Measurements from ENCODE around the gene UBE2J2.
A peak's percentile ranks its signal among the peaks of the same experiment; 100 is the strongest.

Gene UBE2J2

GRCh38 chr1:1223891-1224290 is 49.8 kb downstream of the UBE2J2 start:
- no peak for DNase-seq

GRCh38 chr1:1223321-1223720 is 50.3 kb downstream of the UBE2J2 start:
- no peak for DNase-seq

GRCh38 chr1:1222575-1223225 is 51.0 kb downstream of the UBE2J2 start:
- no peak for DNase-seq

GRCh38 chr1:1221887-1222574 is 51.6 kb downstream of the UBE2J2 start:
- DNase-seq = no peak

- DNase-seq = no peak
Measured at GRCh38 chr1:1220197-1220596, 53.5 kb downstream of the UBE2J2 start.

- DNase-seq = peak; percentile 62
Measured at GRCh38 chr1:1219341-1219740, 54.3 kb downstream of the UBE2J2 start.

GRCh38 chr1:1218524-1219200 is 55.0 kb downstream of the UBE2J2 start:
- DNase-seq = no peak

- DNase-seq = peak; percentile 52
Measured at GRCh38 chr1:1217621-1218523, 55.8 kb downstream of the UBE2J2 start.

GRCh38 chr1:1216770-1217620 is 56.7 kb downstream of the UBE2J2 start:
- peak; percentile 68 for DNase-seq

- no peak for DNase-seq
Measured at GRCh38 chr1:1215881-1216605, 57.6 kb downstream of the UBE2J2 start.

- no peak for DNase-seq
Measured at GRCh38 chr1:1215080-1215676, 58.5 kb downstream of the UBE2J2 start.

- DNase-seq = peak; percentile 62
Measured at GRCh38 chr1:1213345-1214265, 60.0 kb downstream of the UBE2J2 start, which contains the start of gene TNFRSF4. TNFRSF4 (minus strand) TSS chr1:1214153; CDS start chr1:1214127, 26 bp downstream.

- DNase-seq = peak; percentile 63
Measured at GRCh38 chr1:1212780-1213344, 60.8 kb downstream of the UBE2J2 start.

GRCh38 chr1:1211541-1212441 is 61.9 kb downstream of the UBE2J2 start:
- peak; percentile 31 for DNase-seq

GRCh38 chr1:1210726-1211540 is 62.7 kb downstream of the UBE2J2 start:
- peak; percentile 31 for DNase-seq

GRCh38 chr1:1208713-1209433 is 64.8 kb downstream of the UBE2J2 start:
- peak; percentile 61 for DNase-seq

- no peak for DNase-seq
Measured at GRCh38 chr1:1207571-1207892, 66.1 kb downstream of the UBE2J2 start.

Data from activated T-cell treated with anti-CD3 and anti-CD28 coated beads, Interleukin-2, amount 50 U/mL, for 1 hour (primary cell).